Sciatic nerve (tissue), 2 donors: ENCODE results near the gene XPO6. TPM values are rescaled to one million over a fixed set of nuclear protein-coding genes. Genes with fewer than 3 reads are reported as not detected.
A peak's percentile ranks its signal among the peaks of the same experiment; 100 is the strongest.

ENCODE experiments used
- ATAC-seq: fragments of 200-7000 bp; cut with Tn5 transposase; one replicate; pipeline ENCODE4 v1.9.1; 2020; ENCODE audit warnings: mild to moderate bottlenecking, moderate library complexity
- DNase-seq: peaks from one replicate; pipeline ENCODE4 v3.0.0-alpha.2; 2020; ENCODE audit warnings: low spot score
- intact Hi-C: fragments of 100-400 bp; cut with DNase I; formaldehyde crosslinking; loops from one replicate; pipeline ENCODE4 v1.14.2; 2022
- total RNA-seq: library from RNA; stranded (reverse); fragmentation: NEBNext Ultra II Directional; extraction: Animal tissue kit (Norgen Biotek cat#: 25700); gene quantifications from one replicate; pipeline ENCODE4 v1.2.1, GENCODE V29; 2021
- donor health status: DM: no; HTN: no; CAD: no.
- donor health status: DM: no; HTN: no; CAD: no.

The XPO6 gene
- total RNA-seq, 1 donor from 2014 or later: 120 TPM

- intact Hi-C loops: no loop called here
- no peak for DNase-seq
- no peak for ATAC-seq
Measured at GRCh38 chr16:28189245-28189644, 22.5 kb downstream of the XPO6 start.

- intact Hi-C loops: no loop called here
- DNase-seq (no peak), ATAC-seq (peak; percentile 30)
Measured at GRCh38 chr16:28188085-28188916, 23.5 kb downstream of the XPO6 start.

- intact Hi-C loops: no loop called here
- ATAC-seq (no peak), DNase-seq (no peak)
Measured at GRCh38 chr16:28187595-28188004, 24.2 kb downstream of the XPO6 start.

- ATAC-seq (no peak), DNase-seq (no peak)
- intact Hi-C loops: no loop called here
Measured at GRCh38 chr16:28186752-28187151, 25.0 kb downstream of the XPO6 start.

DNA sequence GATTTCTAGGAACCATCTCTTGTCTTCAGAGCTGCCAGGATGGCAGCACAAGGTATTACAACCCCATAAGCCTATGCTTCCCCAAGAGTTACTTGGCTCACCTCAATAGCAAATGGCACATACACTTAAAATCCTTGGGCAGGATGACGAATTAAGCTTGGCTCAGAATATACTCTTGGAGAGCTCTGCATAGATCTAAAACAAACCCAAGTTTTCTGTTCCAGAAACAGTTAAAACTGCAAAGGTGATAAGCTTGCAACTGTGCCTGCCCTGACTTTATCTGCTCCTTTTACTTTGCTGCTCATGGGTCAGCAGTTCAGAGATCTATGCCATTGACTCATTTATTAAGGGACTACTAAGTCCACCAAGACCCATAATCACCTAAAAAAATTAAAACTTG lies 26.1 kb downstream of the XPO6 start:
- no peak for ATAC-seq
- intact Hi-C loops: no loop called here

GRCh38 chr16:28184625-28185024 lies 27.1 kb downstream of the XPO6 start:
- no peak for DNase-seq
- intact Hi-C loops: no loop called here
- ATAC-seq: no peak

More for the DNA sequence above, 26.1 kb downstream of the XPO6 start:
- DNase-seq: no peak

GRCh38 chr16:28183930-28184329 lies 27.8 kb downstream of the XPO6 start:
- ATAC-seq (no peak), DNase-seq (no peak)
- intact Hi-C loops: no loop called here

DNA sequence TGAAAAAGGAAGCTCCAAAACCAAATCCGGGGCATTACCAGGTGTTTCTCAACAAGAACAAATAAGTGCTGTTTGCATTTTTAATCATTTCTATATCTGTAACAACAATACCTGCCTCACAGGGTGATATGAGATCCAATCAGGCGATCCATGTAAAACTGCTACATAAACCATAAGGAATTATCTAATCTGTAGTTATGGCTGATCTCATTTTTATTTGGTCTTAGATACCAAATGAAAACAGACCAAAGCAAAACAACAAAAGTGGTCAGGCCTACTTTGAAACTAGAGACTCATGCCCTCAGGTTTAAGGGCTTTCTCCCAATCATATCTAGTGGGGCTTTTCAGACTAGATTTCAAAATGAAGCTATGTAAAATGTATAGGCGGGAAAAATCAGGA lies 28.3 kb downstream of the XPO6 start:
- intact Hi-C loops: no loop called here
- ATAC-seq (no peak), DNase-seq (no peak)

- no peak for ATAC-seq
- DNase-seq: no peak
- intact Hi-C loops: no loop called here
Measured at GRCh38 chr16:28182801-28183200, 29.0 kb downstream of the XPO6 start.

GRCh38 chr16:28182183-28182582 lies 29.6 kb downstream of the XPO6 start:
- intact Hi-C loops: no loop called here
- ATAC-seq (no peak), DNase-seq (no peak)

DNA sequence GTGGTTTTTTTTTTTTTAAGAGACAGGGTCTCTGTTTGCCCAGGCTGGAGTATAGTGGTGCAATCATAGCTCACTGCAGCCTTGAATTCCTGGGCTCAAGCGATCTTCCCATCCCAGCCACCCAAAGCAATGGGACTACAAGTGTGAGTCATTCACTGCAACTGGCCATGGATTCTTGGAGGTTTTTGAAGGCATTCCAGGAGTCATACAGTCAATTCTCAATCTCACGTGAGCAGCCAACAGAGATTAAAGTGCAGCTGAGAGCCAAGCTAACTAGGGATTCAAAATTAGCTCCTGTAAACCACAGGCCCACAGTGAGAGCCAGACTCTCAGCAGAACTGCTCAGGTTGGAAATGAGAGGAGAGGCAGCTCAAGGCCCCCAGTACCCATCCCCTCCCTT lies 30.2 kb downstream of the XPO6 start:
- intact Hi-C loops: no loop called here
- no peak for DNase-seq
- peak; percentile 83 for ATAC-seq

DNA sequence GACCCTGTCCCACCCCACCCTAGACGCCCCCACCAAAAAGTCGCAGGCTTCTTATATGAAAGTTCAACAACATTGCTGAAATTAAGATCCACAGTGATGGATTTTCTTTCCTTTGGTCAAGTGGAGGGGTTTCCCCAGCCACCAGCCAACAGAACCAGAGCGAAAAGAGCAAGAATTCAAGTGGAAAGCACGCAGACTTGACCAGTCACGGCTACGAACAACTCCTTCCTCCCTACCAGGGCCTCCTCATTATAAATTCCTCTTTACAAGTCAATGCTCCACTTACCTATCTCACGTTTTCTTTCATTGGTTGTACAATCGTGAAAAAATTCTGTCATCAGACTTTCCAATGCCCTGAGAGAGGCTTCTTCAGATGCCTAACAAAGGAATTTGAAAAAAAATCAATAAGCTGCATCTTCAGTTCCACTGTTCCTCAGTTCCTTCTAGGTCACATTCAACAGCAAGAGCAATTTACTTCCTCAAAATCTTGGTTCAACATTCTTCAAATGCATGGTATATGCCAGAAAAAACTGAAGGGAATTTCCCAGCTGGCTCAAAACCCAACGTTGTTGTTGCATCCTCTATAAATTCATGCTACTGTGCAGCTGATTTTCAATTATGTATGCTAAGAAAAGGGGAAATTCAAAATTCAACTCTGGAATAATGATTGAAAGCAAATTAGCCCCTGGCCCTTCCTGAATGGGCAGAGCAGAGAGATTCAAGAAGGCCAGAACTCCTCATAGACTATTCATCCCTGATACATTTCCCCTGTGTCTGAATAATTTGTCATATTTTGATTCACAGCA lies 30.9 kb downstream of the XPO6 start:
- intact Hi-C loops: no loop called here
- DNase-seq (no peak), ATAC-seq (peak; percentile 60)

- intact Hi-C loops: no loop called here
- no peak for ATAC-seq
Measured at GRCh38 chr16:28179354-28179753, 32.4 kb downstream of the XPO6 start.

DNA sequence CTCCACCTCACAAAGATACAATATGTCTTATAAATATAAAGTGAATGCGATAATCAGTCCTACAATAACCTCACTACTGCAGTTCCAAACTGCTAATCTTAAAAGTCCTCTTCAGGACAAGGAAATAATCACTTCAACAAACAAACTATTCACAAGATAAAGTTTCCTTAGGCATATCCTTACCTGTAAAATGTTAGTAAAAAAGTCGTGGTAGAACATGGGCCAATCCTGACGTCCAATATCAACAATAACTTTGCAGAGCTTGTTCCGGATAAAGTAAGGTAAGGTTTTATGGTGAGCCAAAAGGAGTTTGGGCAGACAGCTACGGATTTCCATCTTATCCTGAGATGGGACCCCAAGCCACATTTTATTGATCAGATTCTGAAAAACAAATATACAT lies 36.0 kb downstream of the XPO6 start:
- DNase-seq (no peak), ATAC-seq (no peak)
- intact Hi-C loops: no loop called here

More at GRCh38 chr16:28179354-28179753, 32.4 kb downstream of the XPO6 start:
- no peak for DNase-seq

DNA sequence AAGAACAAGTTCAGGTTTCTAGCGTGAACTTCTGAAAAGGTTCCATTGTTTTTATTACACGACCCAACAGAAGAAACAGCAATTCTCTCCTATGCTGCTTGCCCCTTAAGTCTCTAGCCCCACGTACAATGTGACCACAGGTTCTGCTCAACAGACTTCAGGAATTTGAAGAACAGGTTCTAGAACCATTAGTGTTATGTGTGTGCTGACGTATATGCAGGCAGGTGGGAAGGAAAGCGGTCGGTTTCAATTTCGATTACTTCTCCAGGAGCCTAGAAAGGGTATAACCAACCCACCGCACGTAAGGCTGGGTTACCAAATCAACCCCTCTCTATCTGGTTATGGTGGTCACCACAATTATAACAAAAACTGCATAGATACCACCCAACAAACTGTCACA lies 39.4 kb downstream of the XPO6 start:
- intact Hi-C loops: no loop called here
- DNase-seq (no peak), ATAC-seq (no peak)

- intact Hi-C loops: no loop called here
- DNase-seq (no peak), ATAC-seq (no peak)
Measured at GRCh38 chr16:28171816-28172215, 39.9 kb downstream of the XPO6 start.

DNA sequence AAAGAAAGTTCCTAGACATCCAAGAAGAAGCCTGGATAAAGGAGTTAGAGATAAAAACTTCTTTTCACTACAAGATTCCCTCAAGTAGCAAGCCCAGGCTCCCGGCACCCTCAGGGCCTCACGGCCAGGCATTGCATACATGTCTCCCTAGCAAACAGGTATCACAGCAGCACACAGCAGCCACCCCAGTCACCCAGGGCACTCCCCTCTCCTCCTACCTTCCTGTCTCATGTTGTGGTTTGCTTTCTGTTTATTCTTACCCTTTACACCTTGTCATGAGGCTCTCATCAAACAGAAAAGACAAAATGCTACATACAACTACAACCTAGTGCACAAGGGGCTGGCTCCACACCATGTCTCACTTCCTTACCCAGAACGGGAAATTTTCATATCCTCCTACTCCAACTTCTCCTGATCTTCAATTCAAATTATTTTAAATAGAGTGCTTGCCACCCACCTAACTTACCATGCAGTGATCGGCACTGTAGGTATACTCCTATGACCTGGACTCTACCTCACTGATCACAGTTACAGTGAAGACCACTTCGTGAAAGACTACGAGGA lies 42.7 kb downstream of the XPO6 start:
- intact Hi-C loops: no loop called here
- DNase-seq (no peak), ATAC-seq (no peak)

DNA sequence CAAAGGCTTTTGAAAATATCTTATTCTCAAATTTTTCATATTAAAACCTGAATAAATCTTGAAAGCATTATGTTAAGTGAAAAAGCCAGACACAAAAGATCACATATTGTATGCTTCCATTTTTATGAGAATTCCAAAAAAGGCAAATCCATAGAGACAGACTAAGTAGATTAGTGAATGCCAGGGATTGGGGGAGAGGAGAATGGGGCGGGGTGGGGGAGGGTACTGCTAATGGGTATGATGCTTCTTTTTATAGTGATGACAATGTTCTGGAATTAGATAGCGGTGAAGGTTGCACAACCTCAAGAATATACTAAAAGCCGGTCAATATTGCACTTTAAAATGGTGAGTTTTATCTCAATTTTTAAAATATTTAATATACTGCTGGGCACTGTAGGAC lies 44.0 kb downstream of the XPO6 start:
- ATAC-seq (no peak), DNase-seq (no peak)
- intact Hi-C loops: no loop called here

GRCh38 chr16:28167221-28167620 lies 44.5 kb downstream of the XPO6 start:
- ATAC-seq (no peak), DNase-seq (no peak)
- intact Hi-C loops: no loop called here
